HUES48 (cell line): ENCODE results near the gene AFMID.

Experiments
- H3K27ac ChIP-seq: one replicate; pipeline ENCODE4 v1.7.0; 2013; ENCODE audit warnings: low read depth, low read length, inconsistent platforms
- H3K27me3 ChIP-seq: 2 replicates; pipeline ENCODE4 v1.6.1; 2013; ENCODE audit warnings: mild to moderate bottlenecking, low read length; ENCODE audit not compliant: control insufficient read depth, insufficient read depth
- H3K36me3 ChIP-seq: 2 replicates; pipeline ENCODE4 v1.6.1; 2013; ENCODE audit warnings: low read length; ENCODE audit not compliant: control insufficient read depth, insufficient read depth
- H3K4me1 ChIP-seq: 2 replicates; pipeline ENCODE4 v1.6.1; 2013; ENCODE audit warnings: mild to moderate bottlenecking, low read length; ENCODE audit not compliant: control insufficient read depth, insufficient read depth
- H3K4me3 ChIP-seq: 2 replicates; pipeline ENCODE4 v1.5.1; 2013; ENCODE audit warnings: mild to moderate bottlenecking, low read depth, low read length
- H3K9ac ChIP-seq: 2 replicates; pipeline ENCODE4 v1.6.1; 2013; ENCODE audit warnings: mild to moderate bottlenecking, low read depth, low read length, moderate library complexity
- H3K9me3 ChIP-seq: 2 replicates; pipeline ENCODE4 v1.6.1; 2013; ENCODE audit warnings: low read length; ENCODE audit not compliant: control insufficient read depth, insufficient read depth

The AFMID gene

GRCh38 chr17:78235885-78236284 is 48.7 kb downstream of the AFMID start:
- Histone ChIP-seq H3K9ac (no peak overlapping the region), H3K4me1 (no peaks in the 10 kb centered on the region), H3K4me3 (no peak overlapping the region), H3K36me3 (no peaks in the 10 kb centered on the region), H3K27ac (no peak overlapping the region), H3K27me3 (peaks cover 20% of the 10 kb centered on the region), H3K9me3 (no peaks in the 10 kb centered on the region)

- Histone ChIP-seq H3K9me3 (no peaks in the 10 kb centered on the region), H3K4me1 (no peaks in the 10 kb centered on the region), H3K27me3 (peaks cover 14% of the 10 kb centered on the region), H3K36me3 (no peaks in the 10 kb centered on the region), H3K4me3 (no peak overlapping the region), H3K27ac (no peak overlapping the region), H3K9ac (no peak overlapping the region)
Measured at GRCh38 chr17:78236362-78237127, 49.4 kb downstream of the AFMID start.

- Histone ChIP-seq H3K27me3 (peaks cover 7% of the 10 kb centered on the region), H3K4me1 (no peaks in the 10 kb centered on the region), H3K9ac (no peak overlapping the region), H3K9me3 (no peaks in the 10 kb centered on the region), H3K4me3 (no peak overlapping the region), H3K27ac (no peak overlapping the region), H3K36me3 (no peaks in the 10 kb centered on the region)
Measured at GRCh38 chr17:78237401-78238012, 50.3 kb downstream of the AFMID start.

GRCh38 chr17:78238823-78239488 is 51.8 kb downstream of the AFMID start:
- Histone ChIP-seq H3K4me3 (no peak overlapping the region), H3K27ac (no peak overlapping the region)

GRCh38 chr17:78239489-78239931 is 52.3 kb downstream of the AFMID start:
- Histone ChIP-seq H3K27me3 (no peaks in the 10 kb centered on the region), H3K9ac (no peak overlapping the region), H3K4me1 (no peaks in the 10 kb centered on the region), H3K36me3 (no peaks in the 10 kb centered on the region), H3K27ac (no peak overlapping the region), H3K9me3 (no peaks in the 10 kb centered on the region), H3K4me3 (no peak overlapping the region)

More at GRCh38 chr17:78238823-78239488, 51.8 kb downstream of the AFMID start:
- no peaks in the 10 kb centered on the region for H3K36me3 ChIP-seq
- no peak overlapping the region for H3K9ac ChIP-seq
- H3K9me3 ChIP-seq, result no peaks in the 10 kb centered on the region
- H3K27me3 ChIP-seq, result no peaks in the 10 kb centered on the region
- no peaks in the 10 kb centered on the region for H3K4me1 ChIP-seq

- Histone ChIP-seq H3K27me3 (no peaks in the 10 kb centered on the region), H3K9ac (no peak overlapping the region), H3K4me3 (no peak overlapping the region), H3K36me3 (no peaks in the 10 kb centered on the region), H3K27ac (no peak overlapping the region), H3K9me3 (no peaks in the 10 kb centered on the region), H3K4me1 (no peaks in the 10 kb centered on the region)
Measured at GRCh38 chr17:78240012-78240655, 53.0 kb downstream of the AFMID start.

GRCh38 chr17:78240839-78241238 is 53.7 kb downstream of the AFMID start:
- H3K27ac ChIP-seq, result no peak overlapping the region
- no peaks in the 10 kb centered on the region for H3K36me3 ChIP-seq
- H3K9me3 ChIP-seq, result no peaks in the 10 kb centered on the region
- H3K4me1 ChIP-seq, result no peaks in the 10 kb centered on the region
- H3K27me3 ChIP-seq, result no peaks in the 10 kb centered on the region
- H3K4me3 ChIP-seq, result no peak overlapping the region
- H3K9ac ChIP-seq, result no peak overlapping the region

GRCh38 chr17:78241277-78242023 is 54.3 kb downstream of the AFMID start:
- H3K9me3 ChIP-seq, result no peaks in the 10 kb centered on the region
- H3K27me3 ChIP-seq, result no peaks in the 10 kb centered on the region
- no peaks in the 10 kb centered on the region for H3K36me3 ChIP-seq
- no peak overlapping the region for H3K9ac ChIP-seq
- H3K27ac ChIP-seq, result no peak overlapping the region
- no peaks in the 10 kb centered on the region for H3K4me1 ChIP-seq
- H3K4me3 ChIP-seq, result no peak overlapping the region

- Histone ChIP-seq H3K9ac (no peak overlapping the region), H3K27ac (no peak overlapping the region), H3K4me1 (no peaks in the 10 kb centered on the region), H3K9me3 (no peaks in the 10 kb centered on the region), H3K4me3 (no peak overlapping the region), H3K27me3 (no peaks in the 10 kb centered on the region), H3K36me3 (no peaks in the 10 kb centered on the region)
Measured at GRCh38 chr17:78242024-78242742, 55.0 kb downstream of the AFMID start.

- Histone ChIP-seq H3K9ac (no peak overlapping the region), H3K4me3 (no peak overlapping the region), H3K9me3 (no peaks in the 10 kb centered on the region), H3K4me1 (peaks cover 7% of the 10 kb centered on the region; the same call in 1 of the 2 replicates), H3K36me3 (no peaks in the 10 kb centered on the region), H3K27ac (no peak overlapping the region), H3K27me3 (no peaks in the 10 kb centered on the region)
Measured at GRCh38 chr17:78247304-78247703, 60.1 kb downstream of the AFMID start.
